HEK293T (cell line): Measurements from ENCODE around the gene RPL36A.

Experiments
- CTCF ChIA-PET: fragments of 350-600 bp; formaldehyde crosslinking; extraction: SDS; loops from one replicate; lab custom pipeline; 2021; ENCODE audit warnings: antibody characterized with exemption, inconsistent platforms; lab: Yijun Ruan, JAX
- POLR2A ChIA-PET: fragments of 350-600 bp; formaldehyde crosslinking; extraction: SDS; loops from one replicate; lab custom pipeline; 2020; ENCODE audit warnings: antibody characterized with exemption, inconsistent platforms; lab: Yijun Ruan, JAX
- DNase-seq: peaks from one replicate; pipeline ENCODE4 v3.0.0; 2012; ENCODE audit warnings: mixed read lengths; ENCODE audit errors: extremely low spot score
- ARNT ChIP-seq: fragments of 450-650 bp; IDR thresholded peaks from 2 replicates; pipeline ENCODE4 v1.6.1; 2017; ENCODE audit warnings: mild to moderate bottlenecking
- BHLHE40 ChIP-seq: fragments of 450-650 bp; IDR thresholded peaks from 2 replicates; pipeline ENCODE4 v1.6.1; 2016; ENCODE audit warnings: mild to moderate bottlenecking, moderate library complexity, borderline replicate concordance
- CTBP1 ChIP-seq: fragments of 450-650 bp; IDR thresholded peaks from 2 replicates; pipeline ENCODE4 v1.6.1; 2016; ENCODE audit warnings: borderline replicate concordance
- ELF4 ChIP-seq: fragments of 450-650 bp; IDR thresholded peaks from 2 replicates; pipeline ENCODE4 v1.6.1; 2017; ENCODE audit warnings: antibody characterized with exemption
- FOXA1 ChIP-seq: fragments of 450-650 bp; IDR thresholded peaks from 2 replicates; pipeline ENCODE4 v1.6.1; 2016; ENCODE audit warnings: mild to moderate bottlenecking
- FOXK2 ChIP-seq: fragments of 450-650 bp; IDR thresholded peaks from 2 replicates; pipeline ENCODE4 v1.6.1; 2016; ENCODE audit warnings: mild to moderate bottlenecking
- FOXM1 ChIP-seq: fragments of 450-650 bp; IDR thresholded peaks from 2 replicates; pipeline ENCODE4 v1.6.1; 2017; ENCODE audit warnings: mild to moderate bottlenecking, borderline replicate concordance
- HDGF ChIP-seq: fragments of 450-650 bp; IDR thresholded peaks from 2 replicates; pipeline ENCODE4 v1.6.1; 2017; ENCODE audit warnings: antibody characterized with exemption, borderline replicate concordance
- L3MBTL2 ChIP-seq: fragments of 450-650 bp; conservative IDR thresholded peaks from 2 replicates; pipeline ENCODE4 v1.6.1; 2016; ENCODE audit warnings: mild to moderate bottlenecking
- LEF1 ChIP-seq: fragments of 450-650 bp; IDR thresholded peaks from 2 replicates; pipeline ENCODE4 v1.6.1; 2017; ENCODE audit warnings: mild to moderate bottlenecking, borderline replicate concordance
- NFRKB ChIP-seq: fragments of 450-650 bp; IDR thresholded peaks from 2 replicates; pipeline ENCODE4 v1.6.1; 2016; ENCODE audit warnings: mild to moderate bottlenecking, moderate library complexity
- PKNOX1 ChIP-seq: fragments of 450-650 bp; IDR thresholded peaks from 2 replicates; pipeline ENCODE4 v1.6.1; 2016
- SP1 ChIP-seq: fragments of 450-650 bp; IDR thresholded peaks from 2 replicates; pipeline ENCODE4 v1.6.1; 2017
- SUZ12 ChIP-seq: fragments of 450-650 bp; IDR thresholded peaks from 2 replicates; pipeline ENCODE4 v1.6.1; 2016; ENCODE audit warnings: mild to moderate bottlenecking
- TARDBP ChIP-seq: fragments of 450-650 bp; IDR thresholded peaks from 2 replicates; pipeline ENCODE4 v1.6.1; 2016
- ZNF384 ChIP-seq: fragments of 450-650 bp; IDR thresholded peaks from 2 replicates; pipeline ENCODE4 v1.6.1; 2016

RPL36A gene

GRCh38 chrX:101370888-101371504, 19.8 kb upstream of the RPL36A start:
- TF ChIP-seq FOXM1 (no peak), ARNT (no peak), SUZ12 (no peak), HDGF (no peak), L3MBTL2 (no peak), PKNOX1 (no peak), FOXK2 (no peak), SP1 (no peak), LEF1 (no peak), ZNF384 (no peak), CTBP1 (no peak), TARDBP (no peak), ELF4 (no peak), BHLHE40 (no peak)
- ChIA-PET POLR2A (no interaction called here), CTCF (no interaction called here)
- no peak for DNase-seq

GRCh38 chrX:101377547-101377946, 13.3 kb upstream of the RPL36A start:
- ChIA-PET POLR2A (interaction anchor here (1.3 to 7.1 kb wide), 2 partner anchors 13 to 29 kb away, joined by 5 to 49 read pairs; partner anchors contain the start of genes RPL36A and TIMM8A), CTCF (no interaction called here)
- TF ChIP-seq SP1 (no peak), ARNT (no peak), BHLHE40 (no peak), FOXK2 (no peak), NFRKB (no peak), SUZ12 (no peak), ELF4 (no peak), CTBP1 (no peak), LEF1 (no peak)
- no peak for DNase-seq

- POLR2A ChIA-PET, result interaction anchor here (0.9 to 1.3 kb wide), 3 partner anchors 13 to 36 kb away, joined by 3 to 7 read pairs (median 4); partner anchors contain the start of gene TIMM8A
- no peak for TF ChIP-seq ELF4
- TF ChIP-seq PKNOX1, result no peak
- no peak for TF ChIP-seq SP1
- TF ChIP-seq L3MBTL2, result no peak
- TF ChIP-seq ZNF384, result no peak
- TF ChIP-seq BHLHE40, result no peak
- no peak for TF ChIP-seq LEF1
- no peak for TF ChIP-seq ARNT
- no peak for TF ChIP-seq FOXA1
- TF ChIP-seq SUZ12, result no peak
- no peak for TF ChIP-seq FOXM1
- no peak for TF ChIP-seq HDGF
- DNase-seq, result no peak
- CTCF ChIA-PET, result no interaction called here
Observed at GRCh38 chrX:101383679-101384205, 7.1 kb upstream of the RPL36A start.

- POLR2A ChIA-PET, result interaction anchor here (1.0 kb wide), 1 partner anchor 11 kb away, joined by 3 read pairs; no protein-coding TSS in a partner anchor
- no peak for DNase-seq
- CTCF ChIA-PET, result no interaction called here
- no peak for TF ChIP-seq BHLHE40
- TF ChIP-seq CTBP1, result peak; percentile 39; the same call in 1 of the 2 replicates
Observed at GRCh38 chrX:101385026-101385684, 5.7 kb upstream of the RPL36A start.

- TF ChIP-seq LEF1, result no peak
- no peak for TF ChIP-seq FOXA1
- TF ChIP-seq CTBP1, result no peak
- TF ChIP-seq ARNT, result no peak
- TF ChIP-seq PKNOX1, result no peak
- TF ChIP-seq HDGF, result no peak
- no peak for TF ChIP-seq BHLHE40
- TF ChIP-seq ELF4, result no peak
- TF ChIP-seq FOXM1, result no peak
- no peak for TF ChIP-seq SUZ12
- no peak for TF ChIP-seq TARDBP
- no peak for TF ChIP-seq FOXK2
- TF ChIP-seq ZNF384, result no peak
- DNase-seq, result no peak
- ChIA-PET CTCF (no interaction called here), POLR2A (interaction anchor here (1.0 kb wide), 1 partner anchor 10 kb away, joined by 3 read pairs; no protein-coding TSS in a partner anchor)
Observed at GRCh38 chrX:101385795-101386541, 4.8 kb upstream of the RPL36A start, which contains the start of gene BTK. Gene BTK, minus strand, starts transcription at chrX:101386191. Its CDS starts 10,907 bp downstream, at chrX:101375284.

- TF ChIP-seq ARNT, result no peak
- CTCF ChIA-PET, result no interaction called here
- DNase-seq, result no peak
- POLR2A ChIA-PET, result no interaction called here
Observed at GRCh38 chrX:101386542-101386885, 4.3 kb upstream of the RPL36A start.
